NCI-H128 (cell line): ENCODE results near the gene THADA.

Source experiments
- DNase-seq: peaks from one replicate; lab custom pipeline; 2025; ENCODE audit not compliant: unreplicated experiment; lab: John Stamatoyannopoulos, UW

THADA gene

GRCh38 chr2:43262239-43262638 lies 333.6 kb downstream of the THADA start:
- DNase-seq: no peak

GRCh38 chr2:43259512-43259911 lies 336.3 kb downstream of the THADA start:
- no peak for DNase-seq

- no peak for DNase-seq
Observed at GRCh38 chr2:43258547-43259156, 337.2 kb downstream of the THADA start.

- DNase-seq: peak; percentile 19
Observed at GRCh38 chr2:43255296-43255910, 340.4 kb downstream of the THADA start.

- DNase-seq: no peak
Observed at GRCh38 chr2:43254331-43254730, 341.5 kb downstream of the THADA start.

GRCh38 chr2:43251171-43251731 lies 344.6 kb downstream of the THADA start:
- no peak for DNase-seq

GRCh38 chr2:43250015-43250414 lies 345.8 kb downstream of the THADA start:
- no peak for DNase-seq

- no peak for DNase-seq
Observed at GRCh38 chr2:43248621-43249020, 347.2 kb downstream of the THADA start.

- no peak for DNase-seq
Observed at GRCh38 chr2:43246641-43247040, 349.2 kb downstream of the THADA start.

- no peak for DNase-seq
Observed at GRCh38 chr2:43241558-43241957, 354.3 kb downstream of the THADA start.

GRCh38 chr2:43240766-43241150 lies 355.1 kb downstream of the THADA start:
- no peak for DNase-seq

- DNase-seq: no peak
Observed at GRCh38 chr2:43239981-43240765, 355.7 kb downstream of the THADA start.

- DNase-seq: no peak
Observed at GRCh38 chr2:43238813-43239212, 357.0 kb downstream of the THADA start.

GRCh38 chr2:43238176-43238575 lies 357.7 kb downstream of the THADA start:
- no peak for DNase-seq

GRCh38 chr2:43233218-43234212 lies 362.3 kb downstream of the THADA start:
- DNase-seq: no peak

GRCh38 chr2:43230951-43231827 lies 364.6 kb downstream of the THADA start:
- DNase-seq: no peak

- DNase-seq: no peak
Observed at GRCh38 chr2:43230351-43230885, 365.4 kb downstream of the THADA start.

GRCh38 chr2:43228756-43229659 lies 366.8 kb downstream of the THADA start:
- DNase-seq: no peak
